DND-41 (cell line): Measurements from ENCODE around the gene EXD3.

Source experiments
- CTCF ChIP-seq: IDR thresholded peaks from 2 replicates; pipeline ENCODE4 v1.5.1; 2012; ENCODE audit warnings: borderline replicate concordance, low read length, moderate library complexity, mild to moderate bottlenecking; ENCODE audit not compliant: poor library complexity, severe bottlenecking; ENCODE audit errors: extremely low read depth
- EZH2 ChIP-seq: IDR thresholded peaks from 3 replicates; pipeline ENCODE4 v1.6.1; 2012; ENCODE audit warnings: borderline replicate concordance, low read depth, mild to moderate bottlenecking, moderate library complexity, low read length, inconsistent platforms; ENCODE audit not compliant: severe bottlenecking

- TF ChIP-seq CTCF (no peak), EZH2 (no peak)
These were observed 27.1 kb upstream of the EXD3 start for GRCh38 chr9:137449931-137450538.
